HG03175 (cell line): ENCODE measurements around the gene KCND3.

ENCODE experiments used
- ATAC-seq: cut with Tn5 transposase; IDR thresholded peaks from one replicate; pipeline ENCODE4 v1.9.1; 2021; ENCODE audit warnings: mild to moderate bottlenecking, moderate library complexity; ENCODE audit not compliant: unreplicated experiment

KCND3 gene

GRCh38 chr1:111959436-111959835 lies 30.0 kb downstream of the KCND3 start:
- no peak for ATAC-seq

DNA sequence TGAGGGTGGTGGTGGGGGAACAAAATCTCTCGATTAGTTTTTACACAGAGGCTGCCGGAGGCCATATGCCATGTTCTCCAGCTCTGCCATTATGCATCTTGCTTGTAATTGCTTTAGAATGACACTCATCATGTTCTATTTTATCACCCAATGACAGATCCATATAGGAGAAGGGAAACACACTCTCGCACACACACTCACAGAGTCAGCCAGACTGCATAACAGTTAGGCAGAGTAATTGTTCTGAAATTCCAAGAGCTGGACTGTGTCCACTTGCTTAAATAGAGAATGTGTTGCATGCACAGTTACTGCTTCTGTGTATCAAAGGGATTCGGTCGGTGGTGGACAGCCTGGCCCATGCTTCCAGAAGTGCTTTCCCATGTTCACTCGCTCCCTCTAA lies 30.6 kb downstream of the KCND3 start:
- no peak for ATAC-seq

GRCh38 chr1:111958075-111958474 lies 31.4 kb downstream of the KCND3 start:
- ATAC-seq, result no peak

- ATAC-seq, result no peak
Observed at GRCh38 chr1:111956155-111956771, 33.2 kb downstream of the KCND3 start.

DNA sequence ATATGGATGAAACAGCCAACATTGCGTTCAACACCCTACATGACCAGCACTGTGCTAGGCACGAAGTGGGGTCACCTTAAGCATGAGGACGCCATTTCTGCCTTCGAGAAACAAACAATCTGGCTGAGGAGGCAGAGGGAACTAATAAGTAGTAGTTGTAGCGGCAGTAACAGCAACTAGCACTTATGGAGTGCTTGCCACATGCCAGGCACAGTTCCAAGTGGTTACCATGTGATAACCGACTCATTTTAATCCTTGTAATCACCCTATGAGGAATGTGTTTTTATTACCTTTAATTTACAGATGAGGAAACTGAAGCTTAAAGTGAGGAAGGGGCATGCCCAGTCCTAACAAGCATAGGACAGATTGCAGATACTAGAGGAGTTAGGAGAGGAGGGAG lies 33.7 kb downstream of the KCND3 start:
- no peak for ATAC-seq

- ATAC-seq, result no peak
Observed at GRCh38 chr1:111953797-111954196, 35.7 kb downstream of the KCND3 start.

GRCh38 chr1:111952125-111952657 lies 37.3 kb downstream of the KCND3 start:
- no peak for ATAC-seq

DNA sequence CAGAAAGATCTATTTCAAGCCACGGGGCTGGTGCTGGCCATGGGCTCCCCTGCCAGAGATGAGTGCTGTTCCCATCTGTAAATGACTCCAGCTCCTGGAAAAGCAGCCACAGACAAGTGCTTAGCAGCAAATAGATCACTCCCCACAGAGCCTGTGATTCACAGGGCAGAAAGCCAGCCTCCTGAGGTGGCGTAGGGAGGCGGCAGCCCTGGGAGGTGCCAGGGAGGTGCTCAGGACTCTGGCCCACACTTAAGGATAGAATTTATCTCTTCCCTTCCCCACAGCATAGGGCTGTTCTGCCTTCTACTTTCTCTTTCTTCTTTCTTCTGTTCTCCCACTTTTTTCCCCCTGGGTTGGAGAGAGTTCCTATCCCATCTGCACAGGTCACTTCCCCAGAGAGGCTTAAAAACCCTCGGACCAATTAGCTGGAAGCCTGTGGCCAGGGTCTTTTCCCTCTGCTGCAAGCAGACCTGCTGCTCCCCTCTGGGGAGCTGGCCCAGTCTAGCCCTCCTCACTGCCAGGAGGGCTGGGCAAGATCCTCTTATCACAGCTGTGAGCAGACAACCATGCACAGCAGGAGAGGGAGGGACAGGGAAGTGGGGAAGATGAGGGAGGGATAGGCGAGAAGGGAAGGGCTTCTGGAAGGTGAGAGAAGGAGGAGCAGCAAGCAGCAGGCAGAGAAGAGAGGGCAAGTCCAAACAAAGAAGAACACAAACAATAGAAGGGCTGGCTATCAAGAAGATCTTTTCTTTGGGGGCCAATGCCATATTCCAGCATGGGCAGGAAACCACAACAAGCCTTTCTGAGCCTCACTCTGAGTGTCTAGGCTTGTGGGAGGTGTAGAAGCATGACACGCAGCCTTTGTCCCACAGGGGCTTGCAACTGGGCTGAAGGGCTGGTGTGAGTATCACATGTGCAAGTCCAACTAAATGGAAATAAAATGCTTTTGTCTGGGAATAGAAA lies 41.0 kb downstream of the KCND3 start:
- ATAC-seq, result no peak

- ATAC-seq, result no peak
Observed at GRCh38 chr1:111943846-111944749, 45.4 kb downstream of the KCND3 start.

DNA sequence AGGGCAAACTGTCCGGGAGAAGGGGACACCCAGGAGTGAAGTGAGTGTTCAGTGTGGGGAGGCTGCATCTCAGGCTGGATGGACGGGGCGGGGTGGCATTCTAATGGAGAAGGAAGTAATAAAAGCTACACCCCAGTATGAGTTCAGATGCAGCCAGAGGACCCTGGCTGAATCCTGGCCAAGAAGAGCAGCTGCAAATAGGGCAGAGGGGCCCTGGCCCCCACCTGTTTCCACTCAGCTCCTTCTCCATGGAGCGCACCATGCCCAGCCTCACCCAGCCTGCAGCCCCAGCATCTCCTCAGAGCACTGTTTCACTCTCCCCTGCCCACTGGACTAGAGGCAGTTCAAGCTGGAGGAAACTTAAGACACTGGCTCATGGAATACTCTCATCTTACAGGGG lies 46.4 kb downstream of the KCND3 start:
- ATAC-seq, result no peak

DNA sequence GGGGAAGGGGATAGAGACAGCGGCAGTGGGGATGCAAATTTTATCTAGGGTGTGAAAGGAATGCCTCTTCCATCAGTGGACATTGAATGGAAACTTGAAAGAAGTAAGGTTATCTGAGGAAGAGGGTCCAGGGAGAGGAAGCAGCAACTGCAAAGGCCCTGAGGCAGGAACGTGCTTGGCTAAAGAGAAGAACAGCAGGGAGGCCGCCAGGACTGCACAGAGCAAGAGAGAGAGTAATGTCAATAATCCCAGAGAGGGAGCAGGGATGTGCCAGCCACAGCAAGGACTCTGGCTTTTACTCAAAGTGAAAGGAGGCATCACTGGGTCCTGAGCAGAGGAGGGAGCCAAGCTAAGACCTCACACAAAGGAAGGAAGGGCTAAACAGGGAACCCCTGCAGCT lies 50.9 kb downstream of the KCND3 start:
- ATAC-seq, result no peak

GRCh38 chr1:111938123-111938522 lies 51.3 kb downstream of the KCND3 start:
- ATAC-seq, result no peak

- ATAC-seq, result no peak
Observed at GRCh38 chr1:111937147-111937725, 52.2 kb downstream of the KCND3 start.

DNA sequence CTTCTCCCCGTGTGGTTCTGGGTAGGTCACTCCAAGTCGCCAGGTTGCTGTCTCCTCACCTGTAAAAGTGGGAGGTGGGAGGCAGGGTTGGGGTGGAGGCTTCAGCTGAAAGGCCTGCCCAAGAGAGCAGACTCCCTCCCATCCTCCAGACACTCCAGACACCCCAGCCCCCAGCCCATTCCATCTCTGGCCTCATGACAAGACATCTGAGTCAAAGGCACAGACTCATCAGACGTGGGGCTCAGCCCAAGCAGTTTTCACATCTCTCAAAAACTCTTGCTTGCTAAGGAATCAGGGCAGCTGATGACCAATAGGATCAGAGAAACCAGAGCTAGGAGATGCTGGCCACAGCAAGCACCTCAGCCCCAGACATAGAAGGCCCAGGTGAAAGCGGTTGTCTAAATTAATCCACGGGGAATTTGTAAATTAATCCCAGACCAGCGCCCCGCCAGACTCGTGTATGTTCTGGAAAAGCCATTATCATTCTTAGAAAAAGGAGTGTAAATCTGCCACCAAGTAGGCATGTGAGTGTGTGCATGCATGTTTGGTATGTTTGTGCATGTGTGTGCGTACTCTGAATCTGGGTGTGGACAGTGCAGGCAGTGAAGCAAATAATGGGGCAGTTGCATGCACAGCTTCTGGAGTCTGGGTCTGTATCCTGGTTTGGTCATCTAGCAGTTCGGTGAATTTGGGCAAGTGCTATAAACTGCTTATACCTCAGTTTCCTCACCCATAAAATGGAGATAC lies 55.2 kb downstream of the KCND3 start:
- ATAC-seq, result no peak

DNA sequence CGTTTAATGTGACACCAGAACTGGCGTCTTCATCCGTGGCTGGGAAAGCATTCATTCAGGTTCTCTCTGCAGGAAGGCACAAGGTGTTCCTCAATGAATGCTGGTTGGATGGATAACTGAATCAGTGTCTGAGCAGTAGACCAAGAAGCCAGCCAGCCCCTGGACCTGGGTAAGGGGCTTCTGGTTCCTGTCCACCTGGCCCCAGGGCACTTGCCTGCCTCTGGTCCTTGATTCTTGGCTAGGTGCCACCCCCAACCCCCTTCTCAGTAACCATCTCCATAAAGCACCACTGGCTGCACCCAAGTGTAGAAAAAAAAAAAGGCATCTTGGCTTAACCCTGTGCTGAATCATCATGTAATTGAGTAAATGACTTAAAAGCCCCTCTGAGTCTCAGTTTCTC lies 59.1 kb downstream of the KCND3 start:
- no peak for ATAC-seq

DNA sequence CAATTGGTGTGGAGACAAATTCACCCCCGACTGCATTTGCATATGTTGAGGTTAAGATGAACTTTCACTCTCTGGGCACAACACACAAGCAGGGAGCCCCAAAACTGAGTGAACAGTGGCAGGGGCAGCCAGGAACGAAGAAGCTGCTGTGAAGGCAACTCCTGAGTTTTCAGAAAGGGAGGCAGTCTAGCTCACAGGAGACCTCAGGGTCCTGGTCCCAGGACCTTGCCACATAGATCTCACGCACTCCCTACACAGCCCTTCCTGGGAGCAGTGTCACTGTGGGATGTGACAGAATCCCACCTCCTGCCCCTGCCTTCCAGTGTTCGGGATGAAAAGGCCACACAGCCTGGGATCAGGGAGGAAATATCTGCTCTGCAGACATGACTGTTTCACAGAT lies 60.9 kb downstream of the KCND3 start:
- ATAC-seq, result no peak

DNA sequence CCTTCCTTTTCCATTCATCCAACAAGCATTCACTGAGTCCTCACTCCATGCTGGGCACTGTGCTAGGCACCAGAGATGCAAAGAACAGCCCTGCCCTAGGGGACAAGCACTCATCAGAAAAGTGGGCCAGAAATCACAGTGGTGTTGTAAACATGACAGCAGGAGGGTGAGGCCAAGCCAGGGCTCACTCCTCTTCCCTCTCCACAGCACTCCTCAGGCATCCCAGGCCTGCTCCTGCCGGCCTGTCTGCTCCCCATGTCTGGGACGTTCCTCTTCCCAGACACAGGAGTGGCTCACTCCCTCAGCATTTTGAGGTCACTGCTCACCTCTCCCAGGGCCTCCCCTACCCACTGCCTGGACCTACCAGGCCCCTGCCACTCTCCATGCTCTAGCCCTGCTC lies 61.8 kb downstream of the KCND3 start:
- ATAC-seq, result no peak

DNA sequence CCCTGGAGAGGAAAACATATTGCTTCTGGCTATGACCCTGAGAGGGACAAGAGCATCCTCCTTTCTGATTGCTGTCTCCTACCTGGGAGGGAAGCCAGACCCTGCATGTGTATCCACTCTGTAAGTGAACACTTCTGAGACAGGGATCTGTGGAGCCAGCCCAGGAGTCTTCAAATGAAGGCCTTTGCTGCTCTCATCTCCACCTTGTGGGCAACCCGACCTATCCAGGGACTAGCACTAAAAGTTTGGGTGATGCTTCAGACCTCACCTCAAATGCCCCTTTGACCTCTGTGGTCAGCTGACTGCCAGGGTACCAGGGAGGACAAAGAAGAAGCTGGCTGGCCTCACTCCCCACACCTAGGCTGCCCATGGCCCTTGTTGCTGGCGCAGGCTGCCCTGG lies 64.7 kb downstream of the KCND3 start:
- no peak for ATAC-seq

GRCh38 chr1:111923766-111924165 lies 65.7 kb downstream of the KCND3 start:
- ATAC-seq, result no peak

- ATAC-seq, result no peak
Observed at GRCh38 chr1:111921948-111922347, 67.5 kb downstream of the KCND3 start.
